Left lung (tissue), 10 donors: ENCODE data around the gene CARMIL1. TPM values are rescaled to one million over a fixed set of nuclear protein-coding genes. Genes with fewer than 3 reads are reported as not detected.
A peak's percentile ranks its signal among the peaks of the same experiment; 100 is the strongest.

Source experiments
- ATAC-seq: fragments of 200-7000 bp; cut with Tn5 transposase; one replicate; pipeline ENCODE4 v1.9.1; 2020; ENCODE audit warnings: moderate library complexity
- DNase-seq, 4 donors: peaks; one replicate each; pipeline ENCODE4 v3.0.0-alpha.2; 2013 to 2020
- H3K27ac ChIP-seq, 2 donors: fragments of 200-600 bp; sonication (generic) in 1 of 2; one replicate each; pipeline versions ENCODE4 v1.5.0 to v1.8.0; 2020 to 2021
- H3K27me3 ChIP-seq, 2 donors: fragments of 200-600 bp; sonication (generic) in 1 of 2; one replicate each; pipeline versions ENCODE4 v1.5.0 to v1.8.0; 2020 to 2021
- H3K36me3 ChIP-seq, 2 donors: fragments of 200-600 bp; sonication (generic) in 1 of 2; one replicate each; pipeline versions ENCODE4 v1.5.0 to v1.8.0; 2020 to 2021
- H3K4me1 ChIP-seq, 2 donors: fragments of 200-600 bp; one replicate each; pipeline ENCODE4 v1.8.0; 2021
- H3K4me3 ChIP-seq, 2 donors: fragments of 200-600 bp; sonication (generic) in 1 of 2; one replicate each; pipeline versions ENCODE4 v1.5.0 to v1.8.0; 2020 to 2021; ENCODE audit warnings: mild to moderate bottlenecking in 1 of 2
- H3K9me3 ChIP-seq, 2 donors: fragments of 200-600 bp; sonication (generic) in 1 of 2; one replicate each; pipeline versions ENCODE4 v1.5.0 to v1.8.0; 2020 to 2021
- intact Hi-C, 2 donors: fragments of 100-400 bp; cut with DNase I; formaldehyde crosslinking; loops; one replicate each; pipeline versions ENCODE4 v1.11.2 to v1.14.2; 2022
- polyA plus RNA-seq, 6 donors: library from polyadenylated mRNA; unstranded; fragments of 120-200 nt; gene quantifications; one replicate each; pipeline ENCODE4 v1.2.1, GENCODE V29; 2013; ENCODE audit not compliant: insufficient read length in 6 of 6
- total RNA-seq, 2 donors: library from RNA; stranded (reverse); fragmentation: NEBNext Ultra II Directional; extraction: Animal tissue kit (Norgen Biotek cat#: 25700); gene quantifications; one replicate each; pipeline ENCODE4 v1.2.1, GENCODE V29; 2021
- TF ChIP-seq, protein P1 (sequence below), 2 donors: fragments of 200-600 bp; sonication (generic) in 1 of 2; IDR thresholded peaks; one replicate each; pipeline versions ENCODE4 v1.5.0 to v1.8.0; 2021; ENCODE audit warnings: antibody characterized with exemption in 2 of 2
- donor health status: DM: no; HTN: yes; CAD: no.
- donor health status: DM: no; HTN: no; CAD: no.

CARMIL1 gene
- total and polyA plus RNA-seq, 8 donors = 16.4 to 32.8 (median 27.4) TPM

- Histone ChIP-seq H3K4me3 (no peak overlapping the region), H3K4me1 (peaks cover 10 to 12% of the 10 kb centered on the region in 2 donors), H3K27me3 (no peaks in the 10 kb centered on the region), H3K9me3 (no peaks in the 10 kb centered on the region), H3K27ac (peak overlapping the region; percentile 25 to 71), H3K36me3 (no peaks in the 10 kb centered on the region)
- DNase-seq (peak in 1 of 4 donors; percentile 40), ATAC-seq (peak; percentile 15)
- TF ChIP-seq, protein P1, sequence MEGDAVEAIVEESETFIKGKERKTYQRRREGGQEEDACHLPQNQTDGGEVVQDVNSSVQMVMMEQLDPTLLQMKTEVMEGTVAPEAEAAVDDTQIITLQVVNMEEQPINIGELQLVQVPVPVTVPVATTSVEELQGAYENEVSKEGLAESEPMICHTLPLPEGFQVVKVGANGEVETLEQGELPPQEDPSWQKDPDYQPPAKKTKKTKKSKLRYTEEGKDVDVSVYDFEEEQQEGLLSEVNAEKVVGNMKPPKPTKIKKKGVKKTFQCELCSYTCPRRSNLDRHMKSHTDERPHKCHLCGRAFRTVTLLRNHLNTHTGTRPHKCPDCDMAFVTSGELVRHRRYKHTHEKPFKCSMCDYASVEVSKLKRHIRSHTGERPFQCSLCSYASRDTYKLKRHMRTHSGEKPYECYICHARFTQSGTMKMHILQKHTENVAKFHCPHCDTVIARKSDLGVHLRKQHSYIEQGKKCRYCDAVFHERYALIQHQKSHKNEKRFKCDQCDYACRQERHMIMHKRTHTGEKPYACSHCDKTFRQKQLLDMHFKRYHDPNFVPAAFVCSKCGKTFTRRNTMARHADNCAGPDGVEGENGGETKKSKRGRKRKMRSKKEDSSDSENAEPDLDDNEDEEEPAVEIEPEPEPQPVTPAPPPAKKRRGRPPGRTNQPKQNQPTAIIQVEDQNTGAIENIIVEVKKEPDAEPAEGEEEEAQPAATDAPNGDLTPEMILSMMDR (IDR thresholded peaks at IDR 0.05) = no peak
- intact Hi-C loops = no loop called here
Measured at GRCh38 chr6:25369036-25369432, 89.9 kb downstream of the CARMIL1 start.

DNA sequence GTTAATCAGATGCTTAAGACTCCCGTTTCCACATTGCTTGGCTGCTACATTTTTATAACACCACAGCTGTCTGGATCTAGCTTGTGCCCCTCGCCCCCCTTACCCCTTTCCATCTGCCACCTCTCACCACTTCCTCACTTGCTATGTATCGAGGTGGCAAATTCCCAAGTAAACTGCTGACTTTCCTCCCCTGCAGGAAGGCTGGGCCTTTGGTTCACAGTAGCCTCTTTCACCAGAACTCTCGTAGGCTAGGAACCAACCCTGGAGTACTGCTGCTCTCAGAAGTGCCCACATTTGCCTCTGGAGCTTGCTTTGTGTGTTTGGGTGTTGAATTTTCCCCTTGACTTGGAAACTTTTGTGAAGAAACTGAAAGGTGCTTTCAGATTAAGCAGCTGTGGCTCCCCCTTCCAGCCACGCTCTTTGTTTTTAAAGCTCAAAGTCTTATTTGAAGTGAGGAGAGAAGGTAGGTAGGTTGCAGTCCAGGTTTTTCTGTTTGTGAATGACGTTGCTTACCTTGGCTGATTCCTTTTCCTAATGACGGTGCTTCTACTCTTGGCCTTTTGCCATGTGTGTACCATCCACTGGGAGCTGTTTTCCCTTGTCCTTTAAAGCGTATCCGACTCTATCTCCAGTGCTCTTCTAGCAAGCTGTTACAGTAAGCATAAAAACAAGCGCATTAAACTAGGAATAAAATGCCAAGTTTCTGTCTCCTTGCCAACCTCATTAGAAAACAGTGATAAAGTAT lies 90.4 kb downstream of the CARMIL1 start:
- Histone ChIP-seq H3K9me3 (no peaks in the 10 kb centered on the region), H3K4me1 (peaks cover 10 to 12% of the 10 kb centered on the region in 2 donors), H3K4me3 (no peak overlapping the region), H3K27ac (peak overlapping the region; percentile 25 to 71), H3K27me3 (no peaks in the 10 kb centered on the region), H3K36me3 (no peaks in the 10 kb centered on the region)
- DNase-seq = peak in 1 of 4 donors; percentile 60
- peak; percentile 69 for ATAC-seq
- intact Hi-C loops = no loop called here
- TF ChIP-seq, protein P1 (IDR thresholded peaks at IDR 0.05) = no peak

DNA sequence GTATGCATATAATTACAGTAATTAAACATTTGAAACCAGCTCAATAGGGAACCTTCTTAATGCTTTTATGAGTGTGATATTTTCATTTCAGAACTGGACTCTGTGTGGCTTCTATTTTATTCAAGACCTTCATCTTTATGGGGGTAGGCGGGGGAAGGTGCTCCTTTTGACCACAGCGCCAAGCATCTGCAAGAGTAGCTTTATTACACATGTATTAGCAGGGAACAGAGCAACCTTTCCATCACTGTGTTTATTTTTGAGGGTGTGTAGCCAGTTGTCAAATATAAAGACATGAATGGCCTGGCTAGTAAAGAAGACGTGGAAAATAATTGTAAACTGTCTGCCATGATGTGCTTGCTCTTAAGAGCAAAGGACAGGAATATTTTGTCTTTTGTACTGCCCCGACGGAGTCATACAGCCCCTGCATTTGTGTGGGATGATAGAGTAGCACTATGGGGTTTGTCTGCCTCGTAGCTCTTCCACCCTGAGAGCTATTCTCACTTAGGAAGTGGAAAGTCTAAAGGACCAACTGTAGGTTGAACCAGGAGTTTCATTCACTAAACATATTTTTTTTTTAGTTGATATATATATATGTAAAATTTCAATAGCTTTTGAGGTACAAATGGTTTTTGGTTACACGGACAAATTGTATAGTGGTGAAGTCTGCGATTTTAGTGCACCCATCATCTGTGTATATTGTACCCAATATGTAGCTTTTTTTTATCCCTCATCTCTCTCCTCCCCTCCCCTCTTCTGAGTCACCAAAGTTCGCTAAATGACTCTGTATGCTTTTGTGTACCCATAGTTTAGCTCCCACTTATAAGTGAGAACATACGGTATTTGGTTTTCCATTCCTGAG lies 91.2 kb downstream of the CARMIL1 start:
- Histone ChIP-seq H3K9me3 (peaks cover 0 to 6% of the 10 kb centered on the region in 2 donors), H3K4me1 (peaks cover 10 to 12% of the 10 kb centered on the region in 2 donors), H3K4me3 (no peak overlapping the region), H3K27me3 (no peaks in the 10 kb centered on the region), H3K36me3 (no peaks in the 10 kb centered on the region), H3K27ac (peak overlapping the region in 1 of 2 donors; percentile 71)
- intact Hi-C loops = no loop called here
- no peak for DNase-seq
- ATAC-seq = peak; percentile 27
- TF ChIP-seq, protein P1 (IDR thresholded peaks at IDR 0.05) = no peak

GRCh38 chr6:25371037-25371347 lies 91.8 kb downstream of the CARMIL1 start:
- Histone ChIP-seq H3K4me1 (peaks cover 10 to 12% of the 10 kb centered on the region in 2 donors), H3K36me3 (no peaks in the 10 kb centered on the region), H3K27me3 (no peaks in the 10 kb centered on the region), H3K4me3 (no peak overlapping the region), H3K9me3 (peaks cover 0 to 11% of the 10 kb centered on the region in 2 donors), H3K27ac (no peak overlapping the region)
- DNase-seq = no peak
- intact Hi-C loops = no loop called here
- no peak for ATAC-seq
- TF ChIP-seq, protein P1 (IDR thresholded peaks at IDR 0.05) = no peak

GRCh38 chr6:25375125-25375524 lies 96.0 kb downstream of the CARMIL1 start:
- TF ChIP-seq, protein P1 (IDR thresholded peaks at IDR 0.05) = no peak
- H3K27ac ChIP-seq = no peak overlapping the region
- peaks cover 0 to 12% of the 10 kb centered on the region in 2 donors for H3K9me3 ChIP-seq
- H3K4me3 ChIP-seq = no peak overlapping the region
- H3K4me1 ChIP-seq = peaks cover 0 to 4% of the 10 kb centered on the region in 2 donors
- intact Hi-C loops = no loop called here
- no peaks in the 10 kb centered on the region for H3K36me3 ChIP-seq
- DNase-seq = no peak
- no peaks in the 10 kb centered on the region for H3K27me3 ChIP-seq
- no peak for ATAC-seq
